Peyer's patch (tissue), 4 donors: ENCODE data around the gene METTL4. TPM values are rescaled to one million over a fixed set of nuclear protein-coding genes. Genes with fewer than 3 reads are reported as not detected.

Experiments
- DNase-seq, 3 donors: peaks; one replicate each; pipeline ENCODE4 v3.0.0-alpha.2; 2017 to 2019
- H3K27ac ChIP-seq, 4 donors: fragments of 200-600 bp; sonication (generic); one replicate each; pipeline ENCODE4 v1.5.1; 2016 to 2019
- H3K27me3 ChIP-seq, 2 donors: fragments of 200-600 bp; sonication (generic); one replicate each; pipeline ENCODE4 v1.5.1; 2019
- H3K36me3 ChIP-seq, 3 donors: fragments of 200-600 bp; sonication (generic); one replicate each; pipeline ENCODE4 v1.5.1; 2016 to 2019
- H3K4me1 ChIP-seq, 4 donors: fragments of 200-600 bp; sonication (generic); one replicate each; pipeline ENCODE4 v1.5.1; 2016 to 2019
- H3K4me3 ChIP-seq, 4 donors: fragments of 200-600 bp; sonication (generic); 1 replicate in 3 of 4; 2 replicates in 1 of 4; pipeline ENCODE4 v1.5.1; 2016 to 2019; ENCODE audit warnings: mild to moderate bottlenecking in 1 of 4
- H3K9me3 ChIP-seq, 4 donors: fragments of 200-600 bp; sonication (generic); one replicate each; pipeline ENCODE4 v1.5.1; 2016 to 2019; ENCODE audit warnings: mild to moderate bottlenecking in 1 of 4
- CTCF ChIP-seq, 6 experiments: fragments of 450-650 bp in 4 of 6; fragments of 200-600 bp in 2 of 6; sonication (generic) in 1 of 6; IDR thresholded peaks; one replicate each; pipeline ENCODE4 v1.5.1; 2017 to 2019; ENCODE audit warnings: antibody characterized with exemption in 6 of 6, mild to moderate bottlenecking in 3 of 6, moderate library complexity in 1 of 6
- POLR2A ChIP-seq, 2 donors: fragments of 450-650 bp; IDR thresholded peaks; one replicate each; pipeline ENCODE4 v1.5.1; 2017; ENCODE audit warnings: antibody characterized with exemption in 2 of 2, mild to moderate bottlenecking in 2 of 2, moderate library complexity in 2 of 2
- small RNA-seq, 2 donors: library from RNA; depleted of rRNA; stranded (forward); fragments of <200 nt; gene quantifications; one replicate each; pipeline ENCODE3, GENCODE V24; 2016
- total RNA-seq, 4 donors: library from RNA; depleted of rRNA; stranded (reverse); fragments of >200 nt; gene quantifications; one replicate each; pipeline ENCODE4 v1.1.0, GENCODE V29; 2016

The METTL4 gene
- total RNA-seq, 4 donors from 2014 or later = 7.9 to 12.4 (median 9.0) TPM

GRCh38 chr18:2502880-2503279 is 68.4 kb downstream of the METTL4 start:
- no peaks in the 10 kb centered on the region for H3K36me3 ChIP-seq
- no peaks in the 10 kb centered on the region for H3K27me3 ChIP-seq
- no peaks in the 10 kb centered on the region for H3K4me1 ChIP-seq
- H3K9me3 ChIP-seq = no peaks in the 10 kb centered on the region
- DNase-seq = no peak
- no peak overlapping the region for H3K27ac ChIP-seq
- H3K4me3 ChIP-seq = no peak overlapping the region
- TF ChIP-seq POLR2A (IDR thresholded peaks at IDR 0.05) = no peak
- no peak for TF ChIP-seq CTCF (IDR thresholded peaks at IDR 0.05)

GRCh38 chr18:2502394-2502793 is 68.9 kb downstream of the METTL4 start:
- no peaks in the 10 kb centered on the region for H3K27me3 ChIP-seq
- no peak overlapping the region for H3K27ac ChIP-seq
- H3K4me3 ChIP-seq = no peak overlapping the region
- no peak for DNase-seq
- H3K9me3 ChIP-seq = no peaks in the 10 kb centered on the region
- H3K36me3 ChIP-seq = no peaks in the 10 kb centered on the region
- H3K4me1 ChIP-seq = no peaks in the 10 kb centered on the region
- TF ChIP-seq CTCF (IDR thresholded peaks at IDR 0.05) (no peak), POLR2A (IDR thresholded peaks at IDR 0.05) (no peak)

GRCh38 chr18:2497797-2498196 is 73.5 kb downstream of the METTL4 start:
- Histone ChIP-seq H3K36me3 (no peaks in the 10 kb centered on the region), H3K4me1 (no peaks in the 10 kb centered on the region), H3K4me3 (no peak overlapping the region), H3K27ac (no peak overlapping the region), H3K27me3 (no peaks in the 10 kb centered on the region), H3K9me3 (no peaks in the 10 kb centered on the region)
- TF ChIP-seq POLR2A (IDR thresholded peaks at IDR 0.05) (no peak), CTCF (IDR thresholded peaks at IDR 0.05) (no peak)
- DNase-seq = no peak

GRCh38 chr18:2495381-2495780 is 75.9 kb downstream of the METTL4 start:
- H3K27me3 ChIP-seq = no peaks in the 10 kb centered on the region
- no peak for DNase-seq

GRCh38 chr18:2494921-2495320 is 76.4 kb downstream of the METTL4 start:
- H3K4me1 ChIP-seq = no peaks in the 10 kb centered on the region
- H3K27ac ChIP-seq = no peak overlapping the region
- no peak for TF ChIP-seq POLR2A (IDR thresholded peaks at IDR 0.05)
- H3K9me3 ChIP-seq = no peaks in the 10 kb centered on the region
- DNase-seq = no peak
- no peaks in the 10 kb centered on the region for H3K27me3 ChIP-seq
- no peak overlapping the region for H3K4me3 ChIP-seq
- H3K36me3 ChIP-seq = no peaks in the 10 kb centered on the region

More at GRCh38 chr18:2495381-2495780, 75.9 kb downstream of the METTL4 start:
- H3K4me3 ChIP-seq = no peak overlapping the region
- no peaks in the 10 kb centered on the region for H3K9me3 ChIP-seq
- H3K27ac ChIP-seq = no peak overlapping the region
- no peaks in the 10 kb centered on the region for H3K36me3 ChIP-seq
- TF ChIP-seq POLR2A (IDR thresholded peaks at IDR 0.05) (no peak), CTCF (IDR thresholded peaks at IDR 0.05) (no peak)
- no peaks in the 10 kb centered on the region for H3K4me1 ChIP-seq

Small RNA genes within 50 kb of the gene (small RNA-seq; reads per million reads assigned to genes)
- gene RF00019 = 0 reads per million in 2 donors
- gene RF01233 = 0 reads per million in 2 donors

Other genes with a start within 250 kb of the METTL4 start
- 1 to 10 TPM in 3 of 4 donors, under 1 TPM in 1; 0.54 to 5.0 (median 2.6) TPM for gene NDC80, start 52 bp upstream of the METTL4 start, total RNA-seq
- 100 to 1,000 TPM in 3 of 4 donors, 10 to 100 TPM in 1; 57.2 to 204 (median 105) TPM for gene SMCHD1, start 84.2 kb upstream of the METTL4 start, total RNA-seq